Measurements from ENCODE around the gene NFIC.

Gene NFIC

DNA sequence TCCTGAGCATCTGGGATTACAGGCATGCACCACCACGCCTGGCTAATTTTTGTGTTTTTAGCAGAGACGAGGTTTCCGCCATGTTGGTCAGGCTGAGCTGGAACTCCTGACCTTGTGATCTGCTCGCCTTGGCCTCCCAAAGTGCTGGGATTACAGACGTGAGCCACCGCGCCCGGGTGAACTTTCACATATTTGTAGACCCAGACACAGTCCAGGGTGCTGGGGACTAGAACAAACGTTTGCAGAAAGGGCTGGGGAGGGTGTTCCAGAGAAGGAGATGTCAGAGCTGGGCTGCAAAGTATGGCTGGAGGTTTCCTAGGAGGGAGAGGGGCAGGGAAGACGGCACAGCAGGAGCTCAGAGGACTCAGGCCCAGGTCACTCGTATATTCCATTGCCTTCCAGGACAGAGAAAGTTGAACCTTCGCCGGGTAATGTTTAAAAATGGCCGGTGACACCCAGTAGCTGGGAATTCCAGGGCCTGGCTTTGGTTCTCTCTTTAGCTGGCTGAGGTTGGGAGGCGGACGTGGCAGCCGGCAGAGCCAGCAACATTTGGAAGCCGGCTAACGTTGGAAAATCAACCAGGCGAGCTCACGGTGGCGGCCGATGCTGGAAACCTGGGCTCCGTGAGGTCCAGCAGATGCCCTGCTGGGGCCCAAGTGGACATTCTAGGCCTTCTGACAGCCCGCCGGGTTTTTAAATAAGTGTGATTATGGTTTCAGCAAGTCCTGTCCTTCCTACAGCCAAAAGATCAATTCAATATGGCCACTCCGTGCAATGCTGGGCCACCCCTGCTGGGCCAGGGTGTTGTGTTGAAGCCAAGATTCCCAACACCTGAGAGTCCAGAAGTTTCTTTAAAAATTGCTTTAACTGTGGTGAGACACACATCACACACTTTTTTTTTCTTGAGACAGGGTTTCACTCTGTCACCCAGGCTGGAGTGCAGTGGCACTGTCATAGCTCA lies 41.5 kb downstream of the NFIC start:
- Histone ChIP-seq H3K27ac (no peak overlapping the region), H3K36me3 (ENCODE audit: insufficient read depth, low read length) (peaks cover 11% of the 10 kb centered on the region; the same call in 1 of the 2 replicates), H3K9me3 (ENCODE audit: low read depth, low read length) (no peaks in the 10 kb centered on the region), H3K4me3 (no peak overlapping the region), H3K9ac (ENCODE audit: insufficient read length) (no peak overlapping the region)
- DNase-seq (ENCODE audit: low read depth, low spot score) = no peak
- TF ChIP-seq POLR2AphosphoS5 (IDR thresholded peaks at IDR 0.05; ENCODE audit: borderline replicate concordance, low read depth, low read length) (no peak), FOXP2 (optimal IDR thresholded peaks at IDR 0.05; ENCODE audit: control extremely low read depth, extremely low read length, insufficient read depth) (no peak), EZH2 (IDR thresholded peaks at IDR 0.05) (no peak)

DNA sequence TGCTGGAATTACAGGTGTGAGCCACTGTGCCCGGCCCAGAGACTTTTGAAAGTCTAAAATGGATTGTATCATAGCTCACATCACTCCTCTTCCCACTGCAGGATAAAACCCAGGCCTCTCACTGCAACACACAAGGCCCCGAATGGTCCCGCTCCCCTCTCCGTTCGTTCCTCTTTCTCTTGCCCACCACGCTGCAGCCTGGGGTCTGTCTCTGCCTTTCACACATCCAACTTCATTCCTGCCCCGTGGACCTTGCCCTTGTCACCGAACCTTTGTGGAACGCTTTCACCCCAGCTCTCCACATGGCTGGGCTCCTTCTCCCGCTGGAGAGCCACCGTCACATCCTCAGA lies 42.6 kb downstream of the NFIC start:
- Histone ChIP-seq H3K4me3 (no peak overlapping the region), H3K9ac (ENCODE audit: insufficient read length) (no peak overlapping the region), H3K27ac (no peak overlapping the region), H3K9me3 (ENCODE audit: low read depth, low read length) (no peaks in the 10 kb centered on the region), H3K36me3 (ENCODE audit: insufficient read depth, low read length) (peaks cover 5% of the 10 kb centered on the region; the same call in 1 of the 2 replicates)
- no peak for DNase-seq (ENCODE audit: low read depth, low spot score)
- TF ChIP-seq POLR2AphosphoS5 (IDR thresholded peaks at IDR 0.05; ENCODE audit: borderline replicate concordance, low read depth, low read length) (no peak), FOXP2 (optimal IDR thresholded peaks at IDR 0.05; ENCODE audit: control extremely low read depth, extremely low read length, insufficient read depth) (no peak), EZH2 (IDR thresholded peaks at IDR 0.05) (no peak)

DNA sequence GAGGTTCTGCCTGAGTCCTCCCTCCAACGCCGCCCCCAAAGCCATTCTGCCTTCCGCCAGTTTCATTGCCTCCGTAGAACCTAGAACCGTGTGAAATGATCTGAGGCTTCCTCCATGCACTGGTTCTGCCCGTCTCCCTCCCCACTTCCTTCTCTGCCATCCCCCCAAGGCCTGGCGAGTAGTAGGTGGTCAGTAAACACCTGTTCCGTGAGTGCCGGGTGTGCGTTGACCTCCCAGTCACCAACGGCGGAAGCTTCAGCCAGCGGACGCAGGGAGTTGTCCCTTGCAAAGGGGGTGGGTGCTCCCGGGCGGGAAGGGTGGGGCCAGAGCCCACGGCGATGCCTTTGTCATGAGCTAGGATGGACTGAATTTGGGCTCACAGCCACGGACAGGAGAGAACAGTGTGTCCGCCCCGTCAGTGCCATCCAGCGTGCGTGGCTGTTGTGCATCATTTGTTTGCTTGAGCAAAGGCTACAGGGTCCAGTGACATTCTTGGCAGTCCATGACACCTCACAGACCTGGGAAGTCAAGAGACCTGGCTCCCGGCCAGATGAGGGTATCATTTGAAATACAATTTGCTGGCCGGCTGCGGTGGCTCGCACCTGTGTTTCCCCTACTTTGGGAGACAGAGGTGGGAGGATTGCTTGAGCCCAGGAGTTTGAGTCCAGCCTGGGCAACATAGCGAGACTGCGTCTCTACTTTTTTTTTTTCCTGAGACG lies 43.1 kb downstream of the NFIC start:
- peaks cover 5% of the 10 kb centered on the region; the same call in 1 of the 2 replicates for H3K36me3 ChIP-seq (ENCODE audit: insufficient read depth, low read length)
- no peak for DNase-seq (ENCODE audit: low read depth, low spot score)
- H3K27ac ChIP-seq = no peak overlapping the region
- no peak overlapping the region for H3K4me3 ChIP-seq
- no peaks in the 10 kb centered on the region for H3K9me3 ChIP-seq (ENCODE audit: low read depth, low read length)
- H3K9ac ChIP-seq (ENCODE audit: insufficient read length) = no peak overlapping the region
- TF ChIP-seq EZH2 (IDR thresholded peaks at IDR 0.05) (no peak), POLR2AphosphoS5 (IDR thresholded peaks at IDR 0.05; ENCODE audit: borderline replicate concordance, low read depth, low read length) (no peak), FOXP2 (optimal IDR thresholded peaks at IDR 0.05; ENCODE audit: control extremely low read depth, extremely low read length, insufficient read depth) (no peak)

- TF ChIP-seq FOXP2 (optimal IDR thresholded peaks at IDR 0.05; ENCODE audit: control extremely low read depth, extremely low read length, insufficient read depth) (no peak), EZH2 (IDR thresholded peaks at IDR 0.05) (no peak), POLR2AphosphoS5 (IDR thresholded peaks at IDR 0.05; ENCODE audit: borderline replicate concordance, low read depth, low read length) (no peak)
- DNase-seq (ENCODE audit: low read depth, low spot score) = no peak
- Histone ChIP-seq H3K36me3 (ENCODE audit: insufficient read depth, low read length) (peaks cover 5% of the 10 kb centered on the region; the same call in 1 of the 2 replicates), H3K9me3 (ENCODE audit: low read depth, low read length) (no peaks in the 10 kb centered on the region), H3K27ac (0 out of 2 replicates have a peak overlapping the region, but pooled peaks have one; percentile 21), H3K9ac (ENCODE audit: insufficient read length) (no peak overlapping the region), H3K4me3 (no peak overlapping the region)
Measured at GRCh38 chr19:3411636-3412035, 45.3 kb downstream of the NFIC start.

DNA sequence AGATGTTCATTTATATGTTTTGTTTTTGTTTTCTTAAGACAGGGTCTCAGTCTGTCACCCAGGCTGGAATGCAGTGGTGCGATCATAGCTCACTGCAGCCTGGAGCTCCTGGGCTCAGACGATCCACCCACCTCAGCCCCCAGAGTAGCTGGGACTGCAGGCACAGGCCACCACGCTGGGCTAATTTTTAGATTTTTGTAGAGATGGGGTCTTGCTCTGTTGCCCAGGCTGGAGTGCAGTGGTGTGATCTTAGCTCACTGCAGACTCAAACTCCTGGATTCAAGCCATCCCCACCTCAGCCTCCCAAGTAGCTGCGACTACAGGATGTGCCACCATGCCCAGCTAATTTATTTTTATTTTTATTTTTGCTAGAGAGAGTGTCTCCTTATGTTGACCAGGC lies 45.7 kb downstream of the NFIC start:
- TF ChIP-seq POLR2AphosphoS5 (IDR thresholded peaks at IDR 0.05; ENCODE audit: borderline replicate concordance, low read depth, low read length) (no peak), FOXP2 (optimal IDR thresholded peaks at IDR 0.05; ENCODE audit: control extremely low read depth, extremely low read length, insufficient read depth) (no peak), EZH2 (IDR thresholded peaks at IDR 0.05) (no peak)
- no peak overlapping the region for H3K9ac ChIP-seq (ENCODE audit: insufficient read length)
- DNase-seq (ENCODE audit: low read depth, low spot score) = no peak
- no peak overlapping the region for H3K4me3 ChIP-seq
- H3K27ac ChIP-seq = no peak overlapping the region
- H3K36me3 ChIP-seq (ENCODE audit: insufficient read depth, low read length) = peaks cover 5% of the 10 kb centered on the region; the same call in 1 of the 2 replicates
- H3K9me3 ChIP-seq (ENCODE audit: low read depth, low read length) = no peaks in the 10 kb centered on the region

- Histone ChIP-seq H3K27ac (peak overlapping the region; percentile 71; the same call in 1 of the 2 replicates), H3K4me3 (no peak overlapping the region), H3K36me3 (ENCODE audit: insufficient read depth, low read length) (no peaks in the 10 kb centered on the region; the same call in 1 of the 2 replicates), H3K9ac (ENCODE audit: insufficient read length) (no peak overlapping the region), H3K9me3 (ENCODE audit: low read depth, low read length) (no peaks in the 10 kb centered on the region)
- no peak for TF ChIP-seq EZH2 (IDR thresholded peaks at IDR 0.05)
- TF ChIP-seq POLR2AphosphoS5 (IDR thresholded peaks at IDR 0.05; ENCODE audit: borderline replicate concordance, low read depth, low read length) = no peak
- TF ChIP-seq FOXP2 (optimal IDR thresholded peaks at IDR 0.05; ENCODE audit: control extremely low read depth, extremely low read length, insufficient read depth) = no peak
- DNase-seq (ENCODE audit: low read depth, low spot score) = no peak
Measured at GRCh38 chr19:3413796-3414327, 47.5 kb downstream of the NFIC start.

DNA sequence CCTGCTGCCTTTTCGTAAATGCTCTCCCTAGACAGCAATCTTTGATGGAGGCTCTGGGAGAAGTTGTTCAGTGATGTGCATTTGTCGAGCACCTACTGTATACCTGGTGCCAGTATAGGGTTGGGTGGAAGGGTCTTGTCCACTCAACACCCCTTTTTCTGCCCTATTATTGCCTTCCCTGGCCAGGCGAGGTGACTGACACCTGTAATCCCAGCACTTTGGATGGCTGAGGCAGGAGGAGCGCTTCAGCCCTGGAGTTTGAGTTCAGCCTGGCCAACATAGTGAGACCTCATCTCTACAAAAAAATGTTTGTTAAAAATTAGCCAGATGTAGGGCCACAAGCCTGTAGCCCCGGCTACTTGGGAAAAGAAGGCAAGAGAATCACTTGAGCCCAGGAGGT lies 49.3 kb downstream of the NFIC start:
- no peak overlapping the region for H3K27ac ChIP-seq
- peaks cover 4% of the 10 kb centered on the region; the same call in 1 of the 2 replicates for H3K36me3 ChIP-seq (ENCODE audit: insufficient read depth, low read length)
- no peak for DNase-seq (ENCODE audit: low read depth, low spot score)

More for the DNA sequence above, 49.3 kb downstream of the NFIC start:
- Histone ChIP-seq H3K9ac (ENCODE audit: insufficient read length) (no peak overlapping the region), H3K4me3 (no peak overlapping the region), H3K9me3 (ENCODE audit: low read depth, low read length) (no peaks in the 10 kb centered on the region)
- TF ChIP-seq FOXP2 (optimal IDR thresholded peaks at IDR 0.05; ENCODE audit: control extremely low read depth, extremely low read length, insufficient read depth) (no peak), EZH2 (IDR thresholded peaks at IDR 0.05) (no peak), POLR2AphosphoS5 (IDR thresholded peaks at IDR 0.05; ENCODE audit: borderline replicate concordance, low read depth, low read length) (no peak)

Data from SK-N-MC (cell line).